Liver (tissue), 9 donors: Measurements from ENCODE around the gene BMAL2. TPM values are rescaled to one million over a fixed set of nuclear protein-coding genes. Genes with fewer than 3 reads are reported as not detected.

Experiments used
- DNase-seq: peaks from one replicate; pipeline ENCODE4 v3.0.0-alpha.2; 2017; ENCODE audit warnings: low spot score
- H3K27ac ChIP-seq, 2 donors: one replicate each; pipeline ENCODE4 v1.7.0; 2013; ENCODE audit warnings: inconsistent platforms in 2 of 2, low read length in 2 of 2, control low read depth in 1 of 2, low read depth in 1 of 2, mild to moderate bottlenecking in 1 of 2
- H3K27me3 ChIP-seq, 4 donors: one replicate each; pipeline versions ENCODE4 v1.6.1 to v1.7.0; 2013; ENCODE audit warnings: low read length in 3 of 4, inconsistent platforms in 1 of 4, mild to moderate bottlenecking in 1 of 4, moderate library complexity in 1 of 4; ENCODE audit not compliant: control insufficient read depth in 4 of 4, insufficient read depth in 4 of 4
- H3K36me3 ChIP-seq, 4 donors: one replicate each; pipeline versions ENCODE4 v1.6.1 to v1.7.0; 2013; ENCODE audit warnings: low read length in 3 of 4, mild to moderate bottlenecking in 3 of 4, low read depth in 1 of 4, moderate library complexity in 1 of 4; ENCODE audit not compliant: control insufficient read depth in 4 of 4, insufficient read depth in 3 of 4
- H3K4me1 ChIP-seq, 4 donors: one replicate each; pipeline versions ENCODE4 v1.6.1 to v1.7.0; 2013; ENCODE audit warnings: low read length in 3 of 4, mild to moderate bottlenecking in 3 of 4, moderate library complexity in 1 of 4; ENCODE audit not compliant: control insufficient read depth in 4 of 4, insufficient read depth in 4 of 4
- H3K4me3 ChIP-seq, 3 donors: one replicate each; pipeline versions ENCODE4 v1.6.1 to v1.7.0; 2013; ENCODE audit warnings: low read length in 3 of 3, control low read depth in 1 of 3, low read depth in 1 of 3, mild to moderate bottlenecking in 1 of 3
- H3K9ac ChIP-seq, 2 donors: one replicate each; pipeline ENCODE4 v1.7.0; 2013; ENCODE audit warnings: low read length in 2 of 2, mild to moderate bottlenecking in 2 of 2, moderate library complexity in 2 of 2, control low read depth in 1 of 2, low read depth in 1 of 2
- H3K9me3 ChIP-seq, 4 donors: one replicate each; pipeline versions ENCODE4 v1.6.1 to v1.7.0; 2013; ENCODE audit warnings: low read length in 3 of 4; ENCODE audit not compliant: control insufficient read depth in 4 of 4
- ATF3 ChIP-seq: IDR thresholded peaks from 2 replicates; pipeline ENCODE4 v1.6.1; 2016; ENCODE audit warnings: antibody characterized with exemption
- CTCF ChIP-seq: fragments of 150-350 bp; IDR thresholded peaks from 2 replicates; pipeline ENCODE4 v1.5.1; 2017; ENCODE audit warnings: improper control_type of control experiment, low read depth, low read length; ENCODE audit not compliant: missing input control
- EGR1 ChIP-seq, 2 donors: IDR thresholded peaks; 2 replicates each; pipeline ENCODE4 v1.6.1; 2016 to 2018; ENCODE audit warnings: antibody characterized with exemption in 2 of 2, low read depth in 2 of 2
- FOXA1 ChIP-seq: IDR thresholded peaks from 2 replicates; pipeline ENCODE4 v1.6.1; 2016; ENCODE audit warnings: antibody characterized with exemption
- FOXA2 ChIP-seq: IDR thresholded peaks from 2 replicates; pipeline ENCODE4 v1.6.1; 2016; ENCODE audit warnings: antibody characterized with exemption
- GABPA ChIP-seq, 2 donors: IDR thresholded peaks in 1 of 2; conservative IDR thresholded peaks in 1 of 2; 2 replicates each; pipeline ENCODE4 v1.6.1; 2016; ENCODE audit warnings: antibody characterized with exemption in 2 of 2, mild to moderate bottlenecking in 1 of 2, moderate library complexity in 1 of 2
- HNF4A ChIP-seq, 2 donors: conservative IDR thresholded peaks; 2 replicates each; pipeline ENCODE4 v1.6.1; 2016; ENCODE audit warnings: antibody characterized with exemption in 2 of 2, mild to moderate bottlenecking in 2 of 2
- HNF4G ChIP-seq: IDR thresholded peaks from 2 replicates; pipeline ENCODE4 v1.6.1; 2016; ENCODE audit warnings: antibody characterized with exemption
- JUND ChIP-seq, 2 donors: IDR thresholded peaks; 2 replicates each; pipeline ENCODE4 v1.6.1; 2016; ENCODE audit warnings: antibody characterized with exemption in 2 of 2
- MAX ChIP-seq: IDR thresholded peaks from 2 replicates; pipeline ENCODE4 v1.6.1; 2016; ENCODE audit warnings: antibody characterized with exemption
- NR2F2 ChIP-seq: IDR thresholded peaks from 2 replicates; pipeline ENCODE4 v1.6.1; 2016; ENCODE audit warnings: antibody characterized with exemption
- RAD21 ChIP-seq, 2 donors: IDR thresholded peaks; 2 replicates each; pipeline ENCODE4 v1.6.1; 2016; ENCODE audit warnings: antibody characterized with exemption in 2 of 2, mild to moderate bottlenecking in 2 of 2
- REST ChIP-seq: IDR thresholded peaks from 2 replicates; pipeline ENCODE4 v1.6.1; 2016; ENCODE audit warnings: antibody characterized with exemption, mild to moderate bottlenecking
- RXRA ChIP-seq, 2 donors: IDR thresholded peaks; 2 replicates each; pipeline ENCODE4 v1.6.1; 2017 to 2018; ENCODE audit warnings: antibody characterized with exemption in 2 of 2, mild to moderate bottlenecking in 1 of 2
- SP1 ChIP-seq: IDR thresholded peaks from 2 replicates; pipeline ENCODE4 v1.6.1; 2018; ENCODE audit warnings: antibody characterized with exemption, mild to moderate bottlenecking
- TAF1 ChIP-seq: conservative IDR thresholded peaks from 2 replicates; pipeline ENCODE4 v1.6.1; 2016; ENCODE audit warnings: antibody characterized with exemption, mild to moderate bottlenecking
- YY1 ChIP-seq: IDR thresholded peaks from 2 replicates; pipeline ENCODE4 v1.6.1; 2016; ENCODE audit warnings: antibody characterized with exemption, mild to moderate bottlenecking
- ZBTB33 ChIP-seq: IDR thresholded peaks from 2 replicates; pipeline ENCODE4 v1.6.1; 2016; ENCODE audit warnings: antibody characterized with exemption
- WGBS: extraction: QIAGEN DNeasy Blood & Tissue Kit; methylation state at CpG from one replicate; pipeline ENCODE4 v1.1.7; 2013; 5-methylcytosine and 5-hydroxymethylcytosine counted together
- polyA plus RNA-seq, 2 donors: library from polyadenylated mRNA; stranded (reverse) in 1 of 2; unstranded in 1 of 2; fragments of 200-250 nt in 1 of 2; fragments of >200 nt in 1 of 2; fragmentation: Nextera tagmentation in 1 of 2; extraction: Ambion mirVana in 1 of 2; gene quantifications; one replicate each; pipeline versions ENCODE4 v1.2.1 to v1.2.3, GENCODE V29; 2013 to 2015
- total RNA-seq, 2 donors: library from RNA; depleted of rRNA; stranded (reverse); fragments of >200 nt; gene quantifications; one replicate each; pipeline ENCODE4 v1.2.3, GENCODE V29; 2014
- donor health status: healthy.
- donor health status: healthy.
- donor health status: healthy.
- donor health status: healthy.
- donor health status: healthy.

The BMAL2 gene
- total and polyA plus RNA-seq, 4 donors, result 1.4 to 4.4 (median 1.7) TPM

GRCh38 chr12:27355979-27356378 is 23.3 kb downstream of the BMAL2 start (continued):
- TF ChIP-seq YY1, result no peak
- TF ChIP-seq RAD21 (IDR thresholded peaks at IDR 0.05), result no peak

GRCh38 chr12:27359578-27360340 is 27.1 kb downstream of the BMAL2 start:
- WGBS, result 73% methylated on average over 3 of the region's 3 CpGs
- DNase-seq, result no peak
- Histone ChIP-seq H3K9ac (no peak overlapping the region), H3K27ac (no peak overlapping the region), H3K27me3 (no peaks in the 10 kb centered on the region), H3K36me3 (no peaks in the 10 kb centered on the region), H3K4me3 (no peak overlapping the region), H3K4me1 (no peaks in the 10 kb centered on the region), H3K9me3 (no peaks in the 10 kb centered on the region)
- TF ChIP-seq GABPA (IDR thresholded peaks at IDR 0.05 in 1 of 2, conservative IDR thresholded peaks at IDR 0.05 in 1 of 2) (no peak), HNF4G (no peak), NR2F2 (no peak), JUND (IDR thresholded peaks at IDR 0.05) (no peak), SP1 (no peak), ATF3 (no peak), HNF4A (conservative IDR thresholded peaks at IDR 0.05) (no peak), MAX (no peak), EGR1 (IDR thresholded peaks at IDR 0.05; ENCODE audit: low read depth in 2 of 2) (no peak), REST (no peak), FOXA1 (no peak), YY1 (no peak), TAF1 (no peak), FOXA2 (no peak), ZBTB33 (no peak), CTCF (no peak), RXRA (IDR thresholded peaks at IDR 0.05) (no peak)
